ENCODE data around the gene COL20A1.
A peak's percentile ranks its signal among the peaks of the same experiment; 100 is the strongest.

COL20A1 gene

DNA sequence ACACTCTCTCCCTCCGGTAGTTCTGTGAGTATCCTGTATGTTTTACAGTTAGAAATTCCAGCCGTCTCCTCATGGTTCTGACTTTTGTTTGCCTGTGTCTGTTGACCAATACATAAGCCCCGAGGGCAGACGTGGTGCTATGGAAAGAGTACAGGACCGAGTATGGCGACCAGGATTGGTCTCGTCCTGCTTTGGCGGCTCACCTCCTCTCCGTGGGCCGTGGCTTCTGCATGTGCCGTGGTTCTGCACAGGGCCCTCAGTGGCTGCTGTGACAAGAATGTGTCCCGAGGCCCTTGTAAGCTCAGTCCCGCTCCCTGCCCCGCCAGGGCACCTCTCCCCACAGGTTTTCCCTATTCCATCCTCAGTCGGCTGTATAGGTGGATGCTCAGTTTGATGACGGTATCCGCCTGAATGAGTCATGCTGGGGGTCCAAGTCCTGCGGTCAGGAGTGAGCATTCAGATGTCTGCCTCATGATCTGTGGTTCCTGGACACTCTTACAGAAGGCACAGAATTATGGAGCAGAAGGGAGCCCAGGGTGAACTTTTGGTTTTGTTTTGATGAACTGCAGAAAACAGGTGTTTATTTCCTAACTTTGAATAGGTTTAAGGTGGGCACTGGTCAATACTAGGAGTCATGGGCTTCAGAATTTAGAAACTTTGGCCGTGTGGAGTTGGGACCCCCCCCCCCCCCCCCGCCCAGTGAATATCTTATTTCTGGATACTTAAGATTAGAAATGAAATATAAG is 19.2 kb upstream of the COL20A1 start:
- Histone ChIP-seq H3K36me3 (ENCODE audit: control insufficient read depth, insufficient read depth, low read length) (peaks cover 30% of the 10 kb centered on the region), H3K4me1 (ENCODE audit: control insufficient read depth, insufficient read depth, low read length) (no peaks in the 10 kb centered on the region), H3K4me3 (ENCODE audit: low read depth, low read length) (peak overlapping the region; percentile 79), H3K9me3 (ENCODE audit: control insufficient read depth, insufficient read depth, low read length) (no peaks in the 10 kb centered on the region), H3K9ac (ENCODE audit: low read depth, low read length) (peak overlapping the region; percentile 85), H3K27me3 (ENCODE audit: control insufficient read depth, insufficient read depth, low read length) (no peaks in the 10 kb centered on the region)

DNA sequence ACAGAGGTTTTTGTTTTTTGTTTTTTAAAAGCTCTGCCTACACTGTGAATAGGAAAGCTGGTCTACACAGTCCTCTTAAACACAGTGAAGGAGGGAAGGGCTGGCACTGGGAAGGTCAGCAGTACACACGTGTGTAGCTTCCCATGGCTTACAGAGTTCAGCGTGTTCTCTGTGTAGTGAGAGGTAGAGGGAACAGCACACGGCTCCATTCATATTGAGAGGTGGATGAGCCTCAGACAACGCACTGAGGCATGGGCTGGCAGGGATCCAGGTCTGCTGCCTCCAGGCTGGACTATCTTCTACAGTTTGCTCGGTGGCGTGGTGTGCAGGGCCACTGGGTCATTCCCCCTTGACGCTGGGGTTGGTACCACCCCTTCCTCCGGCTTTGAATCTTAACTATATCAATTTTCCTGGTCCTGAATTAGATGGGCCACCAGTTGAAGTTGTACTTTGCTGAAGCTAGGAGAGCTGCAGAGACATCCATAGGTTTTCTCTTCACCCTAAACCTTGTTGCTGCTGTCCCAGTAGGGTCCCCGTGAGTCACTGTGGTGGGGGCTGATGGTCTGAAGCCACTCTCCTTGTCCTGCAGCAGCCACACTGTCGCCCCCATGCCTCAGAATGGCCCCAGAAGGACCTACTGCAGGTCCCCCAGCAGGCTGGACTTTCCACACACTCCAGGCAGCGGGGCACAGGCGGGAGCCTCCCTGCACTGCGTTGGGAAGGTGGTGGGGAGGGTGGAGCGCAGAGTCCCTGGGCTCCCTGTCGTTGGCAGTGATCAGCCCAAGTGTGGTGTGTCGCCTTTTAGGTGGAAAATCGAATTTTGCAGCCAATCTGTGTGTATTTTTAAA is 18.4 kb upstream of the COL20A1 start:
- H3K4me3 ChIP-seq (ENCODE audit: low read depth, low read length): no peak overlapping the region
- peak overlapping the region; percentile 62 for H3K9ac ChIP-seq (ENCODE audit: low read depth, low read length)
- H3K9me3 ChIP-seq (ENCODE audit: control insufficient read depth, insufficient read depth, low read length): no peaks in the 10 kb centered on the region
- peaks cover 34% of the 10 kb centered on the region for H3K36me3 ChIP-seq (ENCODE audit: control insufficient read depth, insufficient read depth, low read length)
- H3K27me3 ChIP-seq (ENCODE audit: control insufficient read depth, insufficient read depth, low read length): no peaks in the 10 kb centered on the region
- no peaks in the 10 kb centered on the region for H3K4me1 ChIP-seq (ENCODE audit: control insufficient read depth, insufficient read depth, low read length)

DNA sequence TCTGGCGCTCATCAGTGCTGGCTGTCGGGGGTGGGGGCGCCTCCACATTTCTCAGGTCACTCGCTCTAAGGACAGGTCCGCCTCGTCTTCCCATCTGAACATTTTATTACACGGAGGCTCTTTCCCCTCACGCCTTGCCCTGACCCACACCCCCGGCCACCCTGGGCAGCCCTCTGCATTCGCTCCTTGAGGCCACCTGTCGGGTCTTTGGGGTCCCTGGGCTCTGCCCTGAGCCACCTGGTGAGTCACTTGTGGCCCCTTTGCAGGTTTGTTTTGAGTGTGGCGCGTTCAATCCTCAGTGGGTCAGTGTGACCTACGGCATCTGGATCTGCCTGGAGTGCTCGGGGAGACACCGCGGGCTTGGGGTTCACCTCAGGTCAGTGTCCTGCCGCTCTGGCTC is 17.2 kb upstream of the COL20A1 start:
- no peaks in the 10 kb centered on the region for H3K27me3 ChIP-seq (ENCODE audit: control insufficient read depth, insufficient read depth, low read length)
- H3K9ac ChIP-seq (ENCODE audit: low read depth, low read length): no peak overlapping the region
- no peaks in the 10 kb centered on the region for H3K4me1 ChIP-seq (ENCODE audit: control insufficient read depth, insufficient read depth, low read length)
- no peaks in the 10 kb centered on the region for H3K9me3 ChIP-seq (ENCODE audit: control insufficient read depth, insufficient read depth, low read length)
- H3K36me3 ChIP-seq (ENCODE audit: control insufficient read depth, insufficient read depth, low read length): peaks cover 40% of the 10 kb centered on the region
- H3K4me3 ChIP-seq (ENCODE audit: low read depth, low read length): no peak overlapping the region

DNA sequence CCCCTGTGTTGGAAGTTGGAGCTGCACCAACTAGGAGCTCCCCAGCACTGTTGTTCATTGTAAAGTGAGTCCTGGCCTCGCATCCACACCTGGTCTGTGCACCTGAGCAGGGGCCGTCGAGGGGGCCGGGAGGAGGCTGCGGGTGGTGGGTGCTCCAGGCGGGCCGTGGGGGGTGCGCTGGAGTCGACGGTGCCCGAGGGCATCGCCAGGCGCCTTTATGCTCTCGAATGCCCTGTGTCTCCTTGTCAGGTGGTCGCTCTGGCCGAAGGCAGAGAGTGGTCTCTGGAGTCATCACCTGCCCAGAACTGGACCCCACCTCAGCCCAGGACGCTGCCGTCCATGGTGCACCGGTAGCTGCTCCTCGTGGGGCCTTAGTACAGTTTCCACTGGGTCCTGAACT is 16.0 kb upstream of the COL20A1 start:
- no peaks in the 10 kb centered on the region for H3K4me1 ChIP-seq (ENCODE audit: control insufficient read depth, insufficient read depth, low read length)
- H3K36me3 ChIP-seq (ENCODE audit: control insufficient read depth, insufficient read depth, low read length): peaks cover 51% of the 10 kb centered on the region
- H3K9ac ChIP-seq (ENCODE audit: low read depth, low read length): no peak overlapping the region
- no peaks in the 10 kb centered on the region for H3K9me3 ChIP-seq (ENCODE audit: control insufficient read depth, insufficient read depth, low read length)
- no peak overlapping the region for H3K4me3 ChIP-seq (ENCODE audit: low read depth, low read length)
- H3K27me3 ChIP-seq (ENCODE audit: control insufficient read depth, insufficient read depth, low read length): no peaks in the 10 kb centered on the region

DNA sequence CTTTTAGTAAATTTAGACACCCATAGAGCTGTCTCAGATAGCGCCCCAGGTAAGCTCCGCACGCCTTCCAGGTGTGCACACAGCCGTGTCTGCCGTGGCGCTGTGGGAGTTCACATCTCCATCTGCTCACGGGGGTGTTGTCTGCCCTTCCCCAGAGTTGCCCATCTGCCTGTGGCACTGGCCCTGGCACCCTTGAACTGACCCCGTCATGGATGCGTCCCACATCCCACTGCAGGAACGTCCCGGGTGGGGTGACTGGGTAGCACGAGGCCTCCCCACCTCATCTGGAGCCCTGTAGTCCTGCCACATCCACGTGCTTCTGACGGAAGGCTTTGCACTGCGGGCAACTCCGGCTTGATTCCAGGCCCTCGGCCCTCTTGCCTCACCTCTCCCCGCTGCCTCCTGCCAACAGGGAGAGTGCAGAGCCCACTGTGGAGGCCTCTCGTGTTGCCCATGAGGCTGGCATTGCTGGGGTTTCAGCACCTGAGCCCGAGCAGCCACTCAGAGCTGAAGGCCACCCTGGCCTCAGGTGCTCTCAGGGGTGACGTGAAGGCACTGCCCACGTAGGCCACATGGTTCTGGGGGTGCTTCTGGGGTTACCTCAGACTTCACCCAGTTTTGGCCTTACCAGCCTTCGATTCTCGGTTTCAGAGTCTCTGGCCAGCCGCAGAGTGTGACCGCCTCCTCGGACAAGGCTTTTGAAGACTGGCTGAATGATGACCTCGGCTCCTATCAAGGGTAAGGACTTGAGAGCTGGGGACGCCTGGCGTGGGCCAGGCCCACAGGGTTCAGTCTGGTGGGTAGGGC is 15.3 kb upstream of the COL20A1 start:
- Histone ChIP-seq H3K9ac (ENCODE audit: low read depth, low read length) (no peak overlapping the region), H3K36me3 (ENCODE audit: control insufficient read depth, insufficient read depth, low read length) (peaks cover 58% of the 10 kb centered on the region), H3K9me3 (ENCODE audit: control insufficient read depth, insufficient read depth, low read length) (no peaks in the 10 kb centered on the region), H3K27me3 (ENCODE audit: control insufficient read depth, insufficient read depth, low read length) (no peaks in the 10 kb centered on the region), H3K4me3 (ENCODE audit: low read depth, low read length) (no peak overlapping the region), H3K4me1 (ENCODE audit: control insufficient read depth, insufficient read depth, low read length) (no peaks in the 10 kb centered on the region)

DNA sequence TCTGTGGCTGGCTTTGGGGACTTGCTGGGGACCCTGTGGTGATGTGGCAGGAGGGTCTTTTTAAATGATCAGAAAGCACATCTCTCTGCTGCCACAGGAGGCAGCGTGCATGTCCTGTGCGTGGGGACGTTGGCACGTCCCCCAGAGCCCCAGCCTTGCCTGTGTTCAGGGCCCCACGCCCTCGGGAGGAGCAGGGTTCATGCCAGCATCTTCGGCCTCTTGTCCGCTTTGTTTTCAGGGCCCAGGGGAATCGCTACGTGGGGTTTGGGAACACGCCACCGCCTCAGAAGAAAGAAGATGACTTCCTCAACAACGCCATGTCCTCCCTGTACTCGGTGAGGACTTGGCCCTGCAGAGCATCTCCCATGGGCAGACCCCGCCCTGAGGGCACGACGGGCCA is 14.3 kb upstream of the COL20A1 start:
- Histone ChIP-seq H3K4me3 (ENCODE audit: low read depth, low read length) (no peak overlapping the region), H3K36me3 (ENCODE audit: control insufficient read depth, insufficient read depth, low read length) (peaks cover 68% of the 10 kb centered on the region), H3K9ac (ENCODE audit: low read depth, low read length) (no peak overlapping the region), H3K4me1 (ENCODE audit: control insufficient read depth, insufficient read depth, low read length) (no peaks in the 10 kb centered on the region), H3K9me3 (ENCODE audit: control insufficient read depth, insufficient read depth, low read length) (no peaks in the 10 kb centered on the region), H3K27me3 (ENCODE audit: control insufficient read depth, insufficient read depth, low read length) (no peaks in the 10 kb centered on the region)

DNA sequence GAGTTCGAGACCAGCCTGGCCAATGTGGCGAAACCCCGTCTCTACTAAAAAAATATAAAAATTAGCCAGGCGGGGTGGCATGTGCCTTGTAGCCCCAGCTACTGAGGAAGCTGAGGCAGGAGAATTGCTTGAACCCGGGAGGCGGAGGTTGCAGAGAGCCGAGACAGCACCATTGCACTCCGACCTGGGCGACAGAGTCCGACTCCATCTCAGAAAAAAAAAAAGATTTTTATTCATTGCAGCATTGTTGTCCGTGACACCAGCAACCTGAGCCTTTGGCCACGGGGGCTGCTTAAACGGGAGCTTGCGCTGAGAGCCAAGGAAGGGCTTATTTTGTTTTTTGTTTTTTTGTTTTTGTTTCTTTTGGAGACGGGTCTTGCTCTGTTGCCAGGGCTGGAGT is 13.1 kb upstream of the COL20A1 start:
- no peaks in the 10 kb centered on the region for H3K9me3 ChIP-seq (ENCODE audit: control insufficient read depth, insufficient read depth, low read length)
- no peaks in the 10 kb centered on the region for H3K27me3 ChIP-seq (ENCODE audit: control insufficient read depth, insufficient read depth, low read length)
- H3K4me3 ChIP-seq (ENCODE audit: low read depth, low read length): no peak overlapping the region
- H3K9ac ChIP-seq (ENCODE audit: low read depth, low read length): no peak overlapping the region
- H3K36me3 ChIP-seq (ENCODE audit: control insufficient read depth, insufficient read depth, low read length): peaks cover 79% of the 10 kb centered on the region
- no peaks in the 10 kb centered on the region for H3K4me1 ChIP-seq (ENCODE audit: control insufficient read depth, insufficient read depth, low read length)

DNA sequence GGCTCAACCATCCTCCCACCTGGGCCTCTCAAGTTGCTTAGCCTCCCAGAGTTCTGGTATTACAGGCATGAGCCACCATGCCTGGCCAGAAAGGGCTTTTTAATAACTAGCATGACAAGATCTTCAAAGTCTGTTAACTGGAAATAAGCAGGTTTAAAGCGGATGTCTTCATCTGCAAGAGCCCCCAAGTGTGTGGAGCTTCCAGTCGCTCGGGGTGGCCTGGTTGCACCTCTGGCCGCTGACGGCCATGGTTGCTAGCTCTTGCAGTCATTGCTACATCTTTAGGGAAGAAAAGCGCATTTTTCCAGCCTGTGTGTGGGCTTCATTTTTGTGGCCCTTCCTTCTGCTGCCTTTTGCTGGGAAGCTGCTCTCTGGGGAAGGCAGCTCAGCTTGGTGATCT is 12.6 kb upstream of the COL20A1 start:
- H3K4me1 ChIP-seq (ENCODE audit: control insufficient read depth, insufficient read depth, low read length): no peaks in the 10 kb centered on the region
- no peaks in the 10 kb centered on the region for H3K27me3 ChIP-seq (ENCODE audit: control insufficient read depth, insufficient read depth, low read length)
- H3K36me3 ChIP-seq (ENCODE audit: control insufficient read depth, insufficient read depth, low read length): peaks cover 83% of the 10 kb centered on the region
- no peak overlapping the region for H3K9ac ChIP-seq (ENCODE audit: low read depth, low read length)
- no peak overlapping the region for H3K4me3 ChIP-seq (ENCODE audit: low read depth, low read length)
- no peaks in the 10 kb centered on the region for H3K9me3 ChIP-seq (ENCODE audit: control insufficient read depth, insufficient read depth, low read length)

DNA sequence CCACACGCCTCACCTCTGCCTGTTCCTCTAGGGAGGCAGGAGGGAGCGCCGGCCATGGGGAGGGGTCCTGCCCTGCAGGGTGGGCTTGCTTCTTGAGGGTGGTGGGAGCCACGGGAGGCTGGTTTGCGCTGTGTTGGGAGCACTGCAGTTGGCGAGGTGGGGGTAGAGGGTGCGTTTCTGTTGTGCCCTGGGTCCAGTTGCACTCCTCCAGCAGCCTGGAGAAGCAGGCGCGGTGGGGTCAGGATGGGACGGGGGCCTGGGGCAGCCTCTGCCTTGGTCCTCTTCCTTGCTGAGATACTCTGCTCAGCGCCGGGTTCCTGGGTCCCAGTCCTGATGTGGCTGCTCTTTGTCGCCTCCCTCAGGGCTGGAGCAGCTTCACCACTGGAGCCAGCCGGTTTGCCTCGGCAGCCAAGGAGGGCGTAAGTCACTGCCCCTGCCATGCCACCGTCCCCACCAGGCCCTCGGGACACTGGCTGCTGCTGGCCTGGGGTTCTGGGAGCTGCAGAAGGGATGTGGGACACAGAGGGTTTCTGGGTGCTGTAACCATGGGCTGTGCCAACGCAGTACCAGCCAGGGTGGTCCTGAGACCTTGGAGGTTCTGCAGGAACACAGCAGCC is 11.9 kb upstream of the COL20A1 start:
- H3K9ac ChIP-seq (ENCODE audit: low read depth, low read length): no peak overlapping the region
- H3K36me3 ChIP-seq (ENCODE audit: control insufficient read depth, insufficient read depth, low read length): peaks cover 85% of the 10 kb centered on the region
- no peaks in the 10 kb centered on the region for H3K4me1 ChIP-seq (ENCODE audit: control insufficient read depth, insufficient read depth, low read length)
- no peaks in the 10 kb centered on the region for H3K27me3 ChIP-seq (ENCODE audit: control insufficient read depth, insufficient read depth, low read length)
- no peak overlapping the region for H3K4me3 ChIP-seq (ENCODE audit: low read depth, low read length)
- H3K9me3 ChIP-seq (ENCODE audit: control insufficient read depth, insufficient read depth, low read length): no peaks in the 10 kb centered on the region

DNA sequence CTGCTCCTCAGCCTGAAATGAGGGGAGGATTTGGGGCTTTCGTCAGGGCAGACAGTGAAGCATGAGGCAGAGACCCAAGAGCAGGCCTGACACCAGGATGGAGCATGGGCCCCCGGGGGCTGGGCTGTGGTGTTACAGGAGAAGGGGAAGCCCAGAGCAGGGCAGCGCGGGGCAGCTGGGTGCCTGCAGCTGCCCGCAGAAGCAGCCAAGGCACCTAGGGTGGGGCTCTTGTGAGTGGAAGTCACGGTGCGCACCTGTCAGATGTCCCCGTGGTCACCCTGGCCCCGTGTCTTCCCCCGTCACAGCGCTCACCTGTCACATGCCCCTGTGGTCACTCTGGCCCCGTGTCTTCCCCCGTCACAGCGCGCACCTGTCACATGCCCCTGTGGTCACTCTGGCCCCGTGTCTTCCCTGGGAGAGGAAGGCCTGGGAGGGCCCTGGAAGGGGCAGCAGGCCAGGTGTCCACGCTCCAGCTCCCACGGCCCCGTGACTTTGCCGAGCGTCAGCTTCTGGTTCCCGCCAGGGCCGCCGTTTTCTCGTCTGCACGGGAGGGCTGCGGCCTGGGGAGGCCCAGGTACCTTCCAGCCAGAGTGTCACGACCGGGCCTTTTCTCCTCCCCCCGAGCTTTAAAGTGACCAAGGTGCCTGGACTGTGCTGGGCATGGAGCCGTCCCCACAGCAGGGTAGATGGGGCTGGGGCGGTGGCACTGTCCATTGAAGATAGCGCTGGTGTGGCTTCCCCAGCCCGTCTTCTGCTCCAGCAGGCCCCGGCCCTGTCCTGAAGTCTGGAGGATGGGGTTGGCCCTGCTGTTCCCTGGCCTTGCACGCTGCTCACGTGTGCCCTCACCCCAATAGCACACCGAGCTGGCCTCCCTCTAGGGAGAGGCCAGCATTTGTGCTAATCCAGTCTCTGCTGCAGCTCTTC is 11.0 kb upstream of the COL20A1 start:
- Histone ChIP-seq H3K36me3 (ENCODE audit: control insufficient read depth, insufficient read depth, low read length) (peaks cover 84% of the 10 kb centered on the region), H3K4me1 (ENCODE audit: control insufficient read depth, insufficient read depth, low read length) (no peaks in the 10 kb centered on the region)

More for the DNA sequence above, 11.0 kb upstream of the COL20A1 start:
- no peaks in the 10 kb centered on the region for H3K27me3 ChIP-seq (ENCODE audit: control insufficient read depth, insufficient read depth, low read length)
- H3K4me3 ChIP-seq (ENCODE audit: low read depth, low read length): no peak overlapping the region
- no peak overlapping the region for H3K9ac ChIP-seq (ENCODE audit: low read depth, low read length)
- H3K9me3 ChIP-seq (ENCODE audit: control insufficient read depth, insufficient read depth, low read length): no peaks in the 10 kb centered on the region
